ENCODE measurements around the gene PLAAT2. TPM values are rescaled to one million over a fixed set of nuclear protein-coding genes. Genes with fewer than 3 reads are reported as not detected.

Gene PLAAT2
- total and polyA plus RNA-seq, 2 of the 13 experiments (the other 11 are each of a cell fraction or from before 2014, with no cell fraction given), result 0.22 TPM; not detected in 1

- TF ChIP-seq ATF2 (CRISPR knock-in tag; IDR thresholded peaks at IDR 0.05) (no peak), ELK4 (CRISPR knock-in tag; IDR thresholded peaks at IDR 0.05; ENCODE audit: borderline replicate concordance) (no peak), FOSL1 (CRISPR knock-in tag; IDR thresholded peaks at IDR 0.05; ENCODE audit: borderline replicate concordance) (no peak), HNRNPK (IDR thresholded peaks at IDR 0.05; ENCODE audit: low read depth, low read length, poor library complexity, severe bottlenecking) (no peak), PPARG (CRISPR knock-in tag; conservative IDR thresholded peaks at IDR 0.05) (no peak), ZNF740 (CRISPR knock-in tag; IDR thresholded peaks at IDR 0.05) (no peak), ZNF430 (CRISPR knock-in tag; IDR thresholded peaks at IDR 0.05) (no peak), ZNF20 (CRISPR knock-in tag; IDR thresholded peaks at IDR 0.05) (no peak), PITX1 (CRISPR knock-in tag; IDR thresholded peaks at IDR 0.05) (no peak), MATR3 (CRISPR knock-in tag; IDR thresholded peaks at IDR 0.05) (no peak), ZNF607 (CRISPR knock-in tag; IDR thresholded peaks at IDR 0.05; ENCODE audit: borderline replicate concordance) (no peak), ZFAT (CRISPR knock-in tag; conservative IDR thresholded peaks at IDR 0.05) (no peak), EHMT2 (IDR thresholded peaks at IDR 0.05; ENCODE audit: borderline replicate concordance, low read depth, low read length) (peak; percentile 30; the same call in 1 of the 2 replicates), ZNF878 (CRISPR knock-in tag; IDR thresholded peaks at IDR 0.05) (no peak), SOX5 (CRISPR knock-in tag; IDR thresholded peaks at IDR 0.05; ENCODE audit: borderline replicate concordance) (no peak), KLF9 (CRISPR knock-in tag; IDR thresholded peaks at IDR 0.05; ENCODE audit: low read depth) (no peak), RXRA (CRISPR knock-in tag; IDR thresholded peaks at IDR 0.05) (no peak), HMG20B (CRISPR knock-in tag; conservative IDR thresholded peaks at IDR 0.05) (no peak), NFE2 (CRISPR knock-in tag; IDR thresholded peaks at IDR 0.05) (no peak), REPIN1 (CRISPR knock-in tag; IDR thresholded peaks at IDR 0.05; ENCODE audit: borderline replicate concordance, low read depth) (no peak), ZNF33A (CRISPR knock-in tag; IDR thresholded peaks at IDR 0.05; ENCODE audit: borderline replicate concordance) (no peak), ETV5 (CRISPR knock-in tag; IDR thresholded peaks at IDR 0.05; ENCODE audit: borderline replicate concordance) (peak; percentile 30; the same call in 1 of the 2 replicates), ZNF777 (CRISPR knock-in tag; IDR thresholded peaks at IDR 0.05) (no peak), ZNF703 (CRISPR knock-in tag; IDR thresholded peaks at IDR 0.05; ENCODE audit: borderline replicate concordance) (no peak), ZNF563 (CRISPR knock-in tag; IDR thresholded peaks at IDR 0.05) (no peak), ZBTB37 (CRISPR knock-in tag; IDR thresholded peaks at IDR 0.05) (no peak), NFE2L1 (CRISPR knock-in tag; IDR thresholded peaks at IDR 0.05; ENCODE audit: borderline replicate concordance) (no peak)
Observed at GRCh38 chr11:63573881-63574855, 11.0 kb upstream of the PLAAT2 start (continued).
